GM12872 (cell line): ENCODE measurements around the gene SARDH.

Experiments
- TF ChIP-seq, protein P1 (sequence below): IDR thresholded peaks from 3 replicates; pipeline ENCODE4 v1.5.1; 2011; ENCODE audit warnings: low read depth, mild to moderate bottlenecking, low read length, moderate library complexity; ENCODE audit not compliant: insufficient read depth

Gene SARDH

DNA sequence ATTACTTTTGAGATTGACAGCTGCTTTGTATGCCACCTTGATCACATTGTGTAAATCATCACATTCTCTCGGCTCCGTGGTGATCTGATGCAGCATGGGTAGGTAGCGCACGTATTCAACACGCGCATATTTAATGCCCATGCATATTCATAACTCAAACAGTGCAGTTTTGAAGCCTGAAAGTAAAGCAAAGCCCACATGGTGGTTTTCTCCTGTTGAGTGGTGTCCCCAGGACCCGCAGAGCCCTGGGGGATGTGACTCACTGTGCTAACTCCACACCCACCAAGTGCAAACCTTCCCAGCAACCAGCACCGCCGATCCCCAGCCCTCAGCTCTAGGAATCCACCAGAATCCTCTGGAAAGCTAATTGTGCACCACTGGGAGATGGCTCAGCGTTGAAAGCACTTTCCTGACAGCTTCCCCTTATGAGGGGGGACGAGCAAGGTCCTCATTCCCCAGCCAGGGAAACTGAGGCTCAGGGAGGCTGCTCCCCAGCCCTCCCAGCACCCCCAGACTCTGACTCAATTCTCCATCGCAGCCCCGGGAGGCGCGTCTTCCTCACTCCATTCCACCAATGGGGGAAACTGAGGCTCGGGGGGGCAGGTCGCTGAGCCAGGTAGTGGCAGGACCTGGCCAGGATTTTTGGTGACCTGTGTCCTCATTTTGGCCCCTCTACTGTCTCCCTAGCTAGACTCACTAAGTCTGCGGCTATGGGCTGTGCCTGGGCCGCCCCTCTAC, 46.4 kb downstream of the SARDH start:
- TF ChIP-seq, protein P1, sequence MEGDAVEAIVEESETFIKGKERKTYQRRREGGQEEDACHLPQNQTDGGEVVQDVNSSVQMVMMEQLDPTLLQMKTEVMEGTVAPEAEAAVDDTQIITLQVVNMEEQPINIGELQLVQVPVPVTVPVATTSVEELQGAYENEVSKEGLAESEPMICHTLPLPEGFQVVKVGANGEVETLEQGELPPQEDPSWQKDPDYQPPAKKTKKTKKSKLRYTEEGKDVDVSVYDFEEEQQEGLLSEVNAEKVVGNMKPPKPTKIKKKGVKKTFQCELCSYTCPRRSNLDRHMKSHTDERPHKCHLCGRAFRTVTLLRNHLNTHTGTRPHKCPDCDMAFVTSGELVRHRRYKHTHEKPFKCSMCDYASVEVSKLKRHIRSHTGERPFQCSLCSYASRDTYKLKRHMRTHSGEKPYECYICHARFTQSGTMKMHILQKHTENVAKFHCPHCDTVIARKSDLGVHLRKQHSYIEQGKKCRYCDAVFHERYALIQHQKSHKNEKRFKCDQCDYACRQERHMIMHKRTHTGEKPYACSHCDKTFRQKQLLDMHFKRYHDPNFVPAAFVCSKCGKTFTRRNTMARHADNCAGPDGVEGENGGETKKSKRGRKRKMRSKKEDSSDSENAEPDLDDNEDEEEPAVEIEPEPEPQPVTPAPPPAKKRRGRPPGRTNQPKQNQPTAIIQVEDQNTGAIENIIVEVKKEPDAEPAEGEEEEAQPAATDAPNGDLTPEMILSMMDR: no peak

DNA sequence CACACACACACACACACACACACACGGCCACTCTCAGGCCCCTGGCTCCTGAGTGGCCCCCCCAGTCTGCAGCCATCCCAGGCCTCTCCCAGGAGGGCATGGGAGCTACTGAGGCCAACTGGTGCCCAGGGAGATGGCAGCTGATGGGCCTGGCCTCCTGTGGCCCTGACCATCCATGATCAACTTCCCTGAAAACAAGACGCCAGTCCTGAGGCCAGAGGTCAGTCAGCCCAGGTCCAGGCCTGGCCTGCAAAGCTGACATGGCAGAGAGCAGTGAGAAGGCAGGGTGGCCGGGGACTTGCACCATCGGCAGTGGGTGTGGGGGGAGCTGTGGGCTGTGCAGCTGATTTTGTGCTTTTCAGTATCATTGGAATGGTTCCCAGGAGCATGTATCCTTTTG, 47.0 kb downstream of the SARDH start:
- TF ChIP-seq, protein P1: no peak

DNA sequence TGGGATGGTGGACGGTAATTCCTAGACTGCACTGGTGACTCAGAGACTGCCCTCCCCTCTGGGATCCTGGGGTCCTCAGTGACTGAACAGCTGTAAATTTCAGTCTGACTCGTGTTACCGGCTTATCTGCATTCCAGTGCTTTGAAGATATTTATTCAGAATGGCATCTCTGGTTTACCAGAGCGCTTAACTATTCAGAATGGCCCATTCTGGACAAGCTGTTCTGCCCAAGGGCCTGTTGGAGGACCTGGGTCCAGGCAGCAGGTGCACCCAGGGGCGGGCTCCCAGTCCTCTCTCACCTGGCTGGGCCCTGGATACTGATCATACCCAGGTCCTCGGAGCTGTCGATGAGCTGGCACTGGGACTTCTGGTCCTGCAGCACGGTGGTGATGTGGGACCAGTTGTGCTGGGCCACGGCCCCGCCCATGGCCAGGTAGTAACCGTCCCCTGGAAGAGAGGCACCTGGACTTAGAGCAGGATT, 48.0 kb downstream of the SARDH start:
- TF ChIP-seq, protein P1: no peak

DNA sequence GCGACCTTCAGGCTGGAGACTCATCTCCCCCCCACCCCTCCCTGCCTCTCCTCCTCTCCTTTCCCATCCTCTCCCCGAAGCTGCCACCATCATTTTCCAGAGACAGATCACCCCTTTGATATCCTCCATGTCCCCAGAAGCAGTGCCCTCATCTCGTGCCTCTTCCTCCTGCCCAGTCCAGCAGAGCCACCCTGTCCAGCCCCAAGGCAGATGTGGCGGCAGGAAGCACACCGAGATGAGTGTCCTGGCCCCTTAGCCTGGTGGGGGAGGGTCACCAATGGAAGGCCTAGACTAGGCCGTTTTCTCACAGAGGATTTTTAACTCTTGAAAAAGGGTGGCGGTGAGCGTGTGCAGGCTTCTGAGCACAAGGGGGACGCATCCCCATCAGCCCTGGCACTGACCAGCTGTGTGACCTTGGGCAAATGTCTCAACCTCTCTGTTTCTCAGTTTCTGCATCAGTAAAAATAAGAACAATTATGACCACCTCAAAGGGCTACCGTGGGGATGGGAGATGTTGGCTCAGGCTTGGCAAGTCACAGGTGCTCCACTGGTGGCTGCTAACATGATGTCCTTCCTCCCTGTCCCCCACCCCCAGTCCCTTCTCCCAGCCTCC, 48.9 kb downstream of the SARDH start:
- TF ChIP-seq, protein P1: no peak

DNA sequence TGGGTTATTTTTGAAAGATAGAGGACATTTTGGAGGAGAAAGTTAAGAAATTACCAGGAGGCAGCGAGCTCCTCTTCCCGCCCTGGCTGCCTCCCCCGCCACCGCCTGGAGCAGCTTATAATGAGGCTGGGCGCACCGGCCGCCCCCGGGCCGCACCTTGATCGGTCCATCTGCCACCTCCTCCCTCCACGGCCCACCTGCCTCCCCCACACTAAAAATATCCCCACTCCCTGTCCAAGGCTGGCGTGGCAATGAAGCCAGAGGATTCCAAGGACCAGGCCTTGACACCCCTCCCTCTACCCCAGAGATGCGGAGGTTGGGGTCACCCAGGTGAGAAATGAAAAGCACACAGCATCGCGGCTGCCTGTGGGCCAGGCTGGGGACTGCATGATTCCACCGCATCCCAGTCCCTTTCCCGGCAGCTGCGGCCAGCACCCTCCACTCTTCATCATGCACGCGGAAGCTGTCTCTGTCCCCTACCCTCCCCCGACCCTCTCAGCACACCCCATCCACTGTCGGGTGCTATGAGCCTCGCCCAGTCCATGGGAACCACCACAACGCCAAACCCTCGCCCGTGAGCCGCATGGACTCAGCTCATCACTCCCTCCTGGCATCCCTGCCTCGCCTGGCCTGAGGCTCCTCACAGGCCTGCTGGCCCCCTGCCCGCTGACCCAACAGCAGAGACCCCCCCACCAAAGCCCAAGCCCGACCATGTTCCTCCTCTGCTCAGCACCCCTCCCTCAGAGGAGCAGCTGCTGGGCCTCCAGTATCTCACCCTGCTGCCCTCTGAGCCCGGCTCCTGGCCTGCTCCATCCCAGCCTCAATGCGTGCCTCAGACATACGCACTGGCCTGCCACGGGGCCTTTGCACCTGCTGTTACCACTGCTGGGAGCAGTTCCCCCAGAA, 50.0 kb downstream of the SARDH start:
- TF ChIP-seq, protein P1: no peak

DNA sequence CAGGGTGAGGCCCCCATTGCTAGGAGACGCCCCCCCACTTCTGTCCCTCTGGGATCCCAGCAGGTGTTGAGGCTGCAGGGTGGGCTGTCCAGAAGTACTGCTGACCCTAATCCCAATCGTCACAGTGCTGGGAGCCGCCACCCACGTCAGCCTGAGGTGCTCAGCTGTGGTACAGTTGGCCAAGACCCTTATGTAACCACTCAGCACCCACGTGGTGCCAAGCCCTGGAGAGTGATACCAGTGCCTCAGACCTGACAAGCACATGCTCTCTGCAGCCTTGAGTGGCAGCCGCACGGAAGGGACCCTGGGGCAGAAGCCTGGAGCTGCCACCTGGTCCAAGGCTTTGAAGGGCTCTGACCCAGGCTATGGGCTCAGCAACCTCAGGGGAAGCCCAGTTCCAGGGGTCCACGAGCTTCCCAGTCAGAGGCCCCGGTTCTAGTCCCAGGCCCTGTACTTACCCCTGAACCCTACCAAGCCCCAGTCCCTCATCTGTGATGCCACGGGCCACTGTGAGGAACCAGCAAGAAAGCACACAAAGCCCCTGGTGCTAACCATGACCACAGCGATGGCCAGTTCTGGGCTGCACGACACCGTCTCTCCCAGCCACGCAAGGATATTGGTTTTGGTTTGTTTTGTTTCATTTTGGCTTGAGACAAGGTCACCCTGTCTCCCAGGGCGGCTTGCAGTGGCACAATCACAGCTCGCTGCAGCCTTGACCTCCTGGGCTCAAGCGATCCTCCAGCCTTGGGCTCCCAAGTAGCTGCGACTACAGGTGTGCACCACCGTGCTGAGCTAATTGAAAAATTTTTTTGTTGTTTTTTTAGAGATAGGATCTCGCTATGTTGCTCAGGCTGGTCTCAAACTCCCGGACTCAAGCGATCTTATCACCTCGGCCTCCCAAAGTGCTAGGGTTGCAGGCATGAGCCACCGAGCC, 51.2 kb downstream of the SARDH start:
- TF ChIP-seq, protein P1: no peak
